ENCODE data around the gene DLGAP1. TPM values are rescaled to one million over a fixed set of nuclear protein-coding genes. Genes with fewer than 3 reads are reported as not detected.

DLGAP1 gene
- total RNA-seq, 1 experiment from 2014 or later: 23.2 TPM

- no peaks in the 10 kb centered on the region for H3K9me3 ChIP-seq (ENCODE audit: control insufficient read depth, low read depth, low read length)
- TF ChIP-seq, protein P1, sequence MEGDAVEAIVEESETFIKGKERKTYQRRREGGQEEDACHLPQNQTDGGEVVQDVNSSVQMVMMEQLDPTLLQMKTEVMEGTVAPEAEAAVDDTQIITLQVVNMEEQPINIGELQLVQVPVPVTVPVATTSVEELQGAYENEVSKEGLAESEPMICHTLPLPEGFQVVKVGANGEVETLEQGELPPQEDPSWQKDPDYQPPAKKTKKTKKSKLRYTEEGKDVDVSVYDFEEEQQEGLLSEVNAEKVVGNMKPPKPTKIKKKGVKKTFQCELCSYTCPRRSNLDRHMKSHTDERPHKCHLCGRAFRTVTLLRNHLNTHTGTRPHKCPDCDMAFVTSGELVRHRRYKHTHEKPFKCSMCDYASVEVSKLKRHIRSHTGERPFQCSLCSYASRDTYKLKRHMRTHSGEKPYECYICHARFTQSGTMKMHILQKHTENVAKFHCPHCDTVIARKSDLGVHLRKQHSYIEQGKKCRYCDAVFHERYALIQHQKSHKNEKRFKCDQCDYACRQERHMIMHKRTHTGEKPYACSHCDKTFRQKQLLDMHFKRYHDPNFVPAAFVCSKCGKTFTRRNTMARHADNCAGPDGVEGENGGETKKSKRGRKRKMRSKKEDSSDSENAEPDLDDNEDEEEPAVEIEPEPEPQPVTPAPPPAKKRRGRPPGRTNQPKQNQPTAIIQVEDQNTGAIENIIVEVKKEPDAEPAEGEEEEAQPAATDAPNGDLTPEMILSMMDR (conservative IDR thresholded peaks at IDR 0.05): no peak
- no peaks in the 10 kb centered on the region for H4K20me1 ChIP-seq (ENCODE audit: control insufficient read depth, insufficient read depth, insufficient read length)
- no peak for DNase-seq
- H2AFZ ChIP-seq (ENCODE audit: low read length): no peak overlapping the region
- no peaks in the 10 kb centered on the region for H3K23me2 ChIP-seq (ENCODE audit: insufficient read length, low read depth, low read length, poor library complexity, severe bottlenecking)
- no peaks in the 10 kb centered on the region for H3K79me1 ChIP-seq (ENCODE audit: insufficient read depth, low read depth, low read length, poor library complexity, severe bottlenecking)
- no peaks in the 10 kb centered on the region for H3K79me2 ChIP-seq (ENCODE audit: insufficient read depth, low read length)
- no peak overlapping the region for H3K23ac ChIP-seq (ENCODE audit: insufficient read length, low read depth, low read length)
- no peak overlapping the region for H3K14ac ChIP-seq (ENCODE audit: insufficient read depth, low read length)
- H4K91ac ChIP-seq (ENCODE audit: insufficient read length, low read depth, low read length): no peak overlapping the region
- no CpG with 5 or more reads among the region's 11 CpGs for WGBS (ENCODE audit: extremely low coverage, insufficient read length, low lambda C conversion rate)
- no peak overlapping the region for H3K4ac ChIP-seq (ENCODE audit: low read depth, low read length)
- H3K4me2 ChIP-seq (ENCODE audit: insufficient read depth, insufficient read length, low read length): no peak overlapping the region
- no peak overlapping the region for H3K27ac ChIP-seq (ENCODE audit: insufficient read length, low read depth, low read length)
- no peak overlapping the region for H3T11ph ChIP-seq (ENCODE audit: low read length)
- no peak overlapping the region for H2BK5ac ChIP-seq (ENCODE audit: insufficient read length, low read length)
- Mint-ChIP-seq H3K4me3 (no peak overlapping the region), H3K27ac (peak overlapping the region; percentile 24 to 48 (median 38); a peak in 4 of 7 replicates), H3K36me3 (ENCODE audit: insufficient read depth in 1 of 3, low read depth in 3 of 3) (peaks cover 0 to 4% (median 0%) of the 10 kb centered on the region in 3 experiments; a peak in 1 of 7 replicates), H3K4me1 (peaks cover 27 to 32% of the 10 kb centered on the region in 2 experiments), H3K9me3 (no peaks in the 10 kb centered on the region), H3K27me3 (ENCODE audit: low read depth) (no peaks in the 10 kb centered on the region; the same call in 1 of the 2 replicates)
- H4K8ac ChIP-seq (replicated peaks; ENCODE audit: insufficient read length, low read depth, low read length): no peak overlapping the region
- H3K4me1 ChIP-seq (ENCODE audit: insufficient read depth, low read length): peaks cover 3% of the 10 kb centered on the region; the same call in 1 of the 2 replicates
- H2BK12ac ChIP-seq (ENCODE audit: insufficient read length, low read depth, low read length): no peak overlapping the region
- no peak overlapping the region for H2AK5ac ChIP-seq (ENCODE audit: insufficient read length, low read length)
- no peak overlapping the region for H2BK15ac ChIP-seq (ENCODE audit: low read depth, low read length)
- H3K56ac ChIP-seq (ENCODE audit: insufficient read length, low read depth, low read length): no peak overlapping the region
- H3K9ac ChIP-seq (ENCODE audit: extremely low read depth, insufficient read length, low read length): no peak overlapping the region
- H4K5ac ChIP-seq (ENCODE audit: insufficient read length, low read depth, low read length): no peak overlapping the region
- H2BK20ac ChIP-seq (ENCODE audit: low read depth, low read length, poor library complexity, severe bottlenecking): no peak overlapping the region
- H3K27me3 ChIP-seq (ENCODE audit: insufficient read depth, low read length): no peaks in the 10 kb centered on the region
- no peak overlapping the region for H2BK120ac ChIP-seq (ENCODE audit: low read depth, low read length, poor library complexity, severe bottlenecking)
- H3K18ac ChIP-seq (ENCODE audit: insufficient read length, low read depth, low read length): no peak overlapping the region
Measured at GRCh38 chr18:3654442-3655253, 800.5 kb downstream of the DLGAP1 start.
